ENCODE measurements around the gene LMO7.

Gene LMO7

GRCh38 chr13:75901501-75901900 is 265.4 kb downstream of the LMO7 start:
- DNase-seq (ENCODE audit: low spot score) = no peak
- TF ChIP-seq CTCF (IDR thresholded peaks at IDR 0.05) = no peak
- peak overlapping the region in 1 of 2 donors; percentile 62 for H3K27ac ChIP-seq

DNA sequence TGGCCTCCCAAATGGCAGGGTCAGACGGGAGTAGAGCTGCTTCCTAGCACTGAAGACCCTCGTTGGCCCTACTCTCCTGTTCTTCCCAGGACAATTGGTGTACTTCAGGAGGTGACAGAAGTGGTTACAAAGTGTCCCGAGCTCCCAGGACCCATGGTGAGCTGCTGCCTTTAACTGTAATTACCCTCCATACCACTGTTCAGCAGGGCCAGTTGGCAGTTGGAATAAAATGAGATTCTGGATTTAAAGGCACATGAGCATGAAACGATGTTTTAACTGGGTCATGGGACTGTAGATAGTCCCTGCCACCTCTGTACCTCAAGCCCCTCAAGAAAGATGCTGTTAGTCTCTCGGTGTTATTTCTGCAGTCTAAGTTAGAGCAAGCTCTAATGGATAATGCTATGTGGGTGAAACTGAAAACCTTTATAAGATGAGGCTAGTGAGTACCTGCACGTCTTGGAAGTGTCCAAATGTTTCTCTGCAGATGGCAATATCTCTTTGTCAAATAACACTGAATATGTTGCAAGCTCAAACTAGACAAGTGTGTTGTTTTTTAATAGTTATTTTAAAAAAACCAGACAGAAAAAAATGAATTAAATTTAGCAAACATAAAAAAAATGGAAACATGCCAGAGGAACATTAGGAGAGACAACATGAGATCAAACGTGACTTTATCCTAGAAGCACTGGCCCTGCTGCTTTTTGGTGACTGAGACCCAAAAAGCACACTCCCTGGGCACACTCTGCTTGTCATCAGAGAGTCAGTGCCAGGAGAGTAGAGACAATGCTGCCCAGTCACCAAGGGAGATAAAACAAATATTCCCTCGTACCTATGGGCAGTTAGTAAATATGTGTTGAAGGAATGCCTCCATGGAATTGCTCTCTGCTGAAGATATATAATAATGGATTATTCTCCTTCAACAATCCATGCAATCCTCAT is 266.3 kb downstream of the LMO7 start:
- Histone ChIP-seq H3K4me3 (no peak overlapping the region), H3K27ac (peak overlapping the region in 1 of 2 donors; percentile 62)
- no peak for DNase-seq (ENCODE audit: low spot score)
- no peak for TF ChIP-seq CTCF (IDR thresholded peaks at IDR 0.05)

More at GRCh38 chr13:75901501-75901900, 265.4 kb downstream of the LMO7 start:
- no peak overlapping the region for H3K4me3 ChIP-seq

GRCh38 chr13:75904012-75904411 is 267.9 kb downstream of the LMO7 start:
- no peak for DNase-seq (ENCODE audit: low spot score)
- no peak overlapping the region for H3K27ac ChIP-seq
- TF ChIP-seq CTCF (IDR thresholded peaks at IDR 0.05) = no peak
- H3K4me3 ChIP-seq = no peak overlapping the region

GRCh38 chr13:75906315-75906714 is 270.2 kb downstream of the LMO7 start:
- Histone ChIP-seq H3K4me3 (no peak overlapping the region), H3K27ac (no peak overlapping the region)
- no peak for TF ChIP-seq CTCF (IDR thresholded peaks at IDR 0.05)
- no peak for DNase-seq (ENCODE audit: low spot score)

DNA sequence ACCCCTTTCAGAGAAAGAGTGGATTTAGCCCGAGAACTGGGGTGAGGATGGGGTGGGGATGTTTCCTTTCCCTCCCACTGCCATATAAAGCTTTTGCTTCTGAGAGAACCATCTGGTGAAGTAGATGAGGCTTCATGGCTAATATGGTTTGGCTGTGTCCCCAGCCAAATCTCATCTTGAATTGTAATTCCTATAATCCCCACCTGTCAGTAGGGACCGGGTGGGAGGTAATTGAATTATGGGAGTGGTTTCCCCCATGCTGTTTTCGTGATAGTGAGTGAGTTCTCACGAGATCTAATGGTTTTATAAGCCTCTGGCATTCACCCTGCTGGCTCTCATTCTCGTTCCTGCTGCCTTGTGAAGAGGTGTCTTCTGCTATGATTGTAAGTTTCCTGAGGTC is 270.9 kb downstream of the LMO7 start:
- no peak for TF ChIP-seq CTCF (IDR thresholded peaks at IDR 0.05)
- Histone ChIP-seq H3K27ac (no peak overlapping the region), H3K4me3 (no peak overlapping the region)
- DNase-seq (ENCODE audit: low spot score) = no peak

GRCh38 chr13:75908141-75908540 is 272.0 kb downstream of the LMO7 start:
- Histone ChIP-seq H3K4me3 (no peak overlapping the region), H3K27ac (no peak overlapping the region)
- no peak for DNase-seq (ENCODE audit: low spot score)
- TF ChIP-seq CTCF (IDR thresholded peaks at IDR 0.05) = no peak

Measured in coronary artery (tissue), 2 donors.